22Rv1 (cell line): Measurements from ENCODE around the gene L3MBTL4.

Experiments used
- CTCF ChIP-seq: fragments of 450-650 bp; IDR thresholded peaks from 2 replicates; pipeline ENCODE4 v1.5.1; 2017; ENCODE audit warnings: mild to moderate bottlenecking
- ZFX ChIP-seq: fragments of 450-650 bp; IDR thresholded peaks from 2 replicates; pipeline ENCODE4 v1.6.1; 2017; ENCODE audit warnings: antibody characterized with exemption, borderline replicate concordance

DNA sequence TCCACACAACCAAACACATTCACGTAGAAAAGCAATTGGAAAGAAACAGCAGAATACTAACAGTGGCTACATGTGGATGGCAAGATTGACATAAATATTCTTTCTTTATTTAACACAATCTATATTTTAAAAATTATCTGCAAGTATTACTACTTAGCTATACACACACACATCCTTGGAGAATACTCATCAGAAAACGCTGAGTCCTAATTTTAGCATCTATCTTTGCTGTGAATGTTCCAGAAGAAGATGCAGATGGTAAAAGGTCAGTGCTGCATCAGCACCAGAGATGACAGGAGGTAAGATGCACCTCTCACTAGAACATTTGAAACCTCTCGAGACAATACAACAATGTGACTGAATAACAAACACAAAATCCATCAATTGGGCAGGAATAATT, 148.5 kb downstream of the L3MBTL4 start:
- TF ChIP-seq CTCF (no peak), ZFX (no peak)
